IPS-NIHi11 (cell line): ENCODE measurements around the gene LPO.
A peak's percentile ranks its signal among the peaks of the same experiment; 100 is the strongest.

Source experiments
- DNase-seq: peaks from one replicate; pipeline ENCODE4 v3.0.0; 2012; ENCODE audit warnings: mixed read lengths, low spot score

LPO gene

GRCh38 chr17:58229384-58229783 lies 9.0 kb upstream of the LPO start:
- no peak for DNase-seq

- no peak for DNase-seq
Observed at GRCh38 chr17:58229881-58230280, 8.5 kb upstream of the LPO start.

GRCh38 chr17:58231641-58232040 lies 6.7 kb upstream of the LPO start:
- no peak for DNase-seq

GRCh38 chr17:58232707-58233156 lies 5.7 kb upstream of the LPO start:
- no peak for DNase-seq

GRCh38 chr17:58233543-58233942 lies 4.8 kb upstream of the LPO start:
- no peak for DNase-seq

GRCh38 chr17:58234512-58234911 lies 3.9 kb upstream of the LPO start:
- no peak for DNase-seq

GRCh38 chr17:58235821-58236220 lies 2.6 kb upstream of the LPO start:
- DNase-seq, result no peak

GRCh38 chr17:58236394-58236793 lies 2.0 kb upstream of the LPO start:
- no peak for DNase-seq

GRCh38 chr17:58239987-58240386 lies 1.6 kb downstream of the LPO start:
- DNase-seq, result no peak

GRCh38 chr17:58242171-58242784 lies 3.9 kb downstream of the LPO start:
- peak; percentile 52 for DNase-seq

GRCh38 chr17:58244963-58245362 lies 6.6 kb downstream of the LPO start:
- no peak for DNase-seq

GRCh38 chr17:58245428-58246103 lies 7.2 kb downstream of the LPO start:
- no peak for DNase-seq

GRCh38 chr17:58246104-58246740 lies 7.8 kb downstream of the LPO start:
- no peak for DNase-seq

GRCh38 chr17:58246781-58247180 lies 8.4 kb downstream of the LPO start:
- no peak for DNase-seq

- DNase-seq, result no peak
Observed at GRCh38 chr17:58247511-58248363, 9.4 kb downstream of the LPO start.

GRCh38 chr17:58248955-58249269 lies 10.5 kb downstream of the LPO start:
- DNase-seq, result no peak

- peak; percentile 96 for DNase-seq
Observed at GRCh38 chr17:58249270-58250133, 11.1 kb downstream of the LPO start.

GRCh38 chr17:58250344-58251011 lies 12.1 kb downstream of the LPO start:
- no peak for DNase-seq

- DNase-seq, result no peak
Observed at GRCh38 chr17:58252141-58252540, 13.8 kb downstream of the LPO start.

GRCh38 chr17:58253082-58253481 lies 14.7 kb downstream of the LPO start:
- no peak for DNase-seq

GRCh38 chr17:58254803-58255202 lies 16.4 kb downstream of the LPO start:
- DNase-seq, result peak; percentile 69
